NCI-H1105 treated with DMSO at 0.1 percent for 48 hours (cell line): ENCODE measurements around the gene ZFX.

ENCODE experiments used
- DNase-seq: peaks from one replicate; lab custom pipeline; 2025; lab: John Stamatoyannopoulos, UW

The ZFX gene

DNA sequence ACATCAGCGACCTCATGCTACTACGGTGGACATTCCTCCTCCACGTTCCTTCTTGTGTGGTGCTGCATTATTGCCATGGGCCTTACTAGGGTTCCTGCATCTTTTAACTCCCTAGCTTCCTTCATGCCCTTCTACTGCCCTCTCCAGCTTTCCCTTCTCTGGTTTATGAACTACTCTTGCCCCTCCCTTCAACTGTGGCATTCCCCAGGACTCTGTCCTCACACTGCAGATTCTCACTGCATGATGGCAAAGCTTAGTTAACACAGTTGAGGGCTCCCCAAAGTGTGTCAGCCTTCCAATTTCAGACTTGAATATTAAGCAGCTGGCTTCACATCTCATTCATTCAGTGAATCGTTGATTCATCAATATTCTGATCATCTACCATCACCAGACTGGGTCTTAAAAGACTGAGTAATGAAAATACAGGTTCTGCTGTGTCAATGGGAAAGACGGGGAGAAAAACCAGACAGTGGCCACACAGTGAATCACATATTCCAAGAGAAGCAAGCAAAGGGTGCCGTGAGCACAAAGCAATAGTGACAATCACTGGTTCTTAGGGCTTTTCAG, 53.0 kb downstream of the ZFX start:
- DNase-seq, result no peak

DNA sequence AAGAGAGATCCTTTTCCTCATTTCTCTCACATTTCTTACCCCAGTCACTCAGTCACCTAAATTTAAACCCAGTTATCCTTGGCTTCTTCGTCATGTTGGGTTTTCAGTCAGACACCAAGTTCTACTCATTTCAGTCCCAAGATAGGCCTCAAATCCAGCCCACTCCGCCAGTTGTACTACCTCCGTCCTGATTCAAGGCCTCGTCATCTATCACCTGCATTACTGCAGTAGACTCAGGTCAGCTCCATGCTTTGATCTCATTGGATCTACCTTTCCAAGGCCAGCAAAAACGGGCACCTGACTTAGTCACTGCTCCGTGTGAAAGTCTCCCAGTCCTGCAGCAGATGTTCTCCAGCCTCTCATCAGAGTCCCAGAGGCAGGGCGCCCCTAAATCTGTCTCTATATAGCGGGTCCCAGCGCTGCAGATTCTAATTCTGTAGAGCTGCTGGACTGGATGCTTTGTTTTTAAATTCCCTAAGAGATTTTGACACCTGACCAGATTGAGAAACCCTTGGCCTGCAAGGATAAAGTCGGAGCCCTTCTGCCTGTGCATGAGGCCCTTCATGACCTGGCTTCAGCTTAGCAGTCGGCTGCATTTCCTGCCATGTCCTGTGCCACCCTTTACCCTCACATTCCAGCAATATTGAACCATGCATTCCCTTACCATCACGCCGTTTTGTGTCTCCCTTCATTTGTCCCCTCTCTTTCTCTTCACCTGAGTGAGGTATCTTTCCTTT, 53.7 kb downstream of the ZFX start:
- no peak for DNase-seq

DNA sequence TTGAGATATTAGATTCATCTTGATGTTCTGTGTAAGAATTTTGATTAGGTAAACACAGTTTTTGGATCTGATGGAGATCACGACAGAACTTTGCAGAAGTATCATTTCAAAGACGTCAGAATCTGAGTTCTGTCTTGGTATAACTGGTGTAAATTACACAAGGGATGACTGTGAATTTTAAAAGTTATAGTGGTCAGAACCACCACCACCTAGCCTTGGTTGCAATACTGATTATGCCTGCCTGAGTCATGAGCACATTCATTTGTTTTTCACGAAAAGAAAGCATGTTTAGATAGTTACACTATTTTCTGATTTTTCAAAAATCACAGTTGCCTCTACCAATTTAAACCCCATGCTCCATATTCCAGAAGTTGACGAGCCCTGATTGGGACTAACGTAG, 54.8 kb downstream of the ZFX start:
- DNase-seq, result no peak

DNA sequence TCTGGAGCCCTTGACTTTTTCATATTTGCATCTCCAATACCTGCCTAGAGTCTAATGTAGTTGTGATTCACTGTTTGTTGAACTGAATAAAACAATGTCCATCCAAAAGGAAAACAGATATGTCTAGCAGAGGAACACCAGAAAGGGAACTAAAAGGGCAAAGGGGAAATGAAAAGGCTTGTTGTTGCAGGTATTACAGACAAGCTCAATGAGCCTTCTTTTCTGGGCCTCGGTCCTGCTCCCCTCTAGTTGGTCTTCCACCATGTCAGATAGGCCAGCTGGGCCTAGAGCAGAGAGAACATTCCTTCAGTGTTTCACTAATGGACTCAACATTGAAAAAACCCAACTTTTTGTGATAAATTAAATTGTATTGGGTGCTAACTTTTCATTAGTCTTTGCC, 55.4 kb downstream of the ZFX start:
- no peak for DNase-seq

DNA sequence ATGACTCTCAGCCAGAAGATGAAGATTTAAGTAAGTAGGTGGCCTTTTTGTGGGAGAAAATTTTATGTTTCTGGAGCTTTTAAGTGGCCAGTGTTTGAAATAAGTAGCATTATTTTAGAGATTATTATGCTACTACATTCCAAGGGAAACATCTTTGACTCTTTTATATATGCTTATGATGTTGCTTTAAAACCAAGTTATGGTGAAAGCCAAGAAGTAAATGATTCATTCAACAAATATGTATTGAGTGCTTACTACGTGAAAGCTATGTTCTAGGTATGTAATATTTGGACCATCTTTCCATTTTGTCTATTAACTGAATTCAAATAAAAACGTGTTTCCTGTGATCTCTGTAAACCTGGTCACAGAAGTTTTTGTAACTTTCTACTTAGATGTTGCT, 58.3 kb downstream of the ZFX start:
- DNase-seq, result no peak

DNA sequence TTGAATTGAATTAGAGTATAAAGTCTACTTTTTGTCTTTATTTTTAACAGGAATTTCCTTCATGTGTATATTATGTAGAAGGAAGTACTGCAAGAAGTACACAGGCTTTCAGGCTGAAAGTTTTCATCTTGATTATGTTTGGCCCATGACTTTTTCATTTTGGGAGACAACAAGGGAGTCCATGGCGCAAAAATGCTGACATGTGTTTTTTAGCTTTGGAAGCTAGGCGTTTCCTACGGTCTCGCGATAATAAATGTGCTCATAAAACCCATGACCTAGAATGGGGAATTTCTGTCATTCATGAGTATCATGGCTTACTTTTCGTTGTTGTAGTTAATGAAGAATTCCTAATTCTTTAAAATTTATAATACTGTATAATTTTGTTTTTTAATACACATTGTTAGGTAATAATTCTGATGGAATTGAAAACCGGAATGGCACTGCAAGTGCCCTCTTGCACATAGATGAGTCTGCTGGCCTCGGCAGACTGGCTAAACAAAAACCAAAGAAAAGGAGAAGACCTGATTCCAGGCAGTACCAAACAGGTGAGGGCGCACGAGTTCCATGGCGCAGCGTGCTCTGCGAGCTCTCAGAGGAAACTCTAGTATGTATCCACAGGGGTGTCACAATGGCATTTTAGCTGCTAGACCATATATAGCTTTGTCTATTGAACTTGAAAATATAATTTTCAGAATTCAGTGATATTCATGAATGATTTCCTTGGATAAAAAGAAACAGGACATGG, 59.1 kb downstream of the ZFX start:
- DNase-seq, result no peak

DNA sequence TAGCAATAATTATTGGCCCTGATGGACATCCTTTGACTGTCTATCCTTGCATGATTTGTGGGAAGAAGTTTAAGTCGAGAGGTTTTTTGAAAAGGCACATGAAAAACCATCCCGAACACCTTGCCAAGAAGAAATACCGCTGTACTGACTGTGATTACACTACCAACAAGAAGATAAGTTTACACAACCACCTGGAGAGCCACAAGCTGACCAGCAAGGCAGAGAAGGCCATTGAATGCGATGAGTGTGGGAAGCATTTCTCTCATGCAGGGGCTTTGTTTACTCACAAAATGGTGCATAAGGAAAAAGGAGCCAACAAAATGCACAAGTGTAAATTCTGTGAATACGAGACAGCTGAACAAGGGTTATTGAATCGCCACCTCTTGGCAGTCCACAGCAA, 60.7 kb downstream of the ZFX start:
- no peak for DNase-seq

DNA sequence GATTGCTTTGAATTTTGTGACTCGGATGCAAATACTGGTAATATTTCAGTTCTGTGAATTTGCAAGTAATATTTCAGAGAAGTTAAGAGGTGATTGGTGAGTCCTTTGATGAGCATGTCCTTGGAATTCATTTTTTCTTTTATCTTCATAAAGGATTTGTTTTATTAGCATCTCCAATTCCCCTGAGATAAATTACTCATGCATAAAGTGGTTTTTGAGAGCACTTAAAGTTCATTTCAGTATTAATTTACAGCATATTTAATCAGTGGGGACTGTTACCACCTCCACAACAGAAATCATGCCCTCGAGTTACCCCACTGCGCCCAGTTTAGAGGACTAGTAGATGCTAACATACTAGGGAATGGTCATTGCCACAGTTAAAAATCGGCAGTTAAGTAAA, 65.0 kb downstream of the ZFX start:
- no peak for DNase-seq

DNA sequence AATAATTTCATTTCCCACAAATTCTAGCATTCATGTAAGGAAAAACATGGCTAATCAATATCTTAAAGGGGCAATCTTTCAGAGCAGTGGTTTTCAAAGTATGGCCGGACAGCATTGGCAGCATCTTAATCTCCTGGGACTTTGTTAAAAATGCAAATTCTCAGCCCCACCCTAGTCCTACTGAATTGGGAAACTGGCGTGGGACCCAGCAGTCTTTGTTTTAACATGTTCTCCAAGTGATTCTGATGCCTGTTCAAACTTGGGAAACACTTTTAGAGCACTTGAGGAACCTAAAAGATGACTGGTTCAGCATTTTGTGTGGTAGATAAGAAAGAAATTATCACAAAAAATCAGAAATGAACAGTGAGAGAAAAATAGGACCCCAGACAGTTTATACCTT, 65.7 kb downstream of the ZFX start:
- DNase-seq, result no peak

DNA sequence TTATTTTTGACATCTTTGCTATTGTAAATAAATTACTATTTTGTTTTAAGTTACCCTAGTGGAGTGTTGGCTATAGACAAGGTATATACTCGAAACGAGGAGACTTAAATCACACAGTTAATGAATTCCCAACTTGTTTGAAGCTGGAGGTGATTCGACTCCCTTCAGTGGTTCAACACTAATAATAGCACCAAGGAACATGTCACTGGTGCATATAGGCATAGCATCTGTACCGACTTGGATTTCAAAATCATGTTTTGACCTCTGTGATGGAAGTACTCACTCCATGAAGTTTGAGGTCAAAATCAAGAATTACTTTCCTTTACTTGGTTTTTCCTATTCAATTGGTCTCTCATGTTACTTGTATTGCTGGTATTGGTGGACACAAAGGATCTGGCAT, 66.5 kb downstream of the ZFX start:
- DNase-seq, result no peak

DNA sequence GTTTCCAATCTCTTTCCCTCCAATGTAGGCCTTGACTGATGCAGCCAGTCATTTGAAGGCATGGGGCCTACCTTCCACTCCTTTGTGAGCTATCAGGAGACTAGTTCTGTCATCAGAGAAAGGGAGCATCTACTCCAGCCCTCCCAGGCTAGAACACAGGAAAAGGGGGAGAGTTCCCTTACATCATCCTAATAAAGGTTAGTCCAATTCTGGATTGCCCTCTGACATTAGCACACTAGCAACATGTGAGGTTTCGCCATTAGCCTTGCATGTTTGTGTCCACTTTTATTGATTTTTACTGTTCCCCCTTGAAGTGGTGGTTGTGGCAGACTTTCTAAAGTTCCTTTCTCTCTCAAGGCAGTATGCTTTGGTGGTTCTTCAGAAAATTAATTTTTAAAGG, 67.3 kb downstream of the ZFX start:
- DNase-seq, result no peak

DNA sequence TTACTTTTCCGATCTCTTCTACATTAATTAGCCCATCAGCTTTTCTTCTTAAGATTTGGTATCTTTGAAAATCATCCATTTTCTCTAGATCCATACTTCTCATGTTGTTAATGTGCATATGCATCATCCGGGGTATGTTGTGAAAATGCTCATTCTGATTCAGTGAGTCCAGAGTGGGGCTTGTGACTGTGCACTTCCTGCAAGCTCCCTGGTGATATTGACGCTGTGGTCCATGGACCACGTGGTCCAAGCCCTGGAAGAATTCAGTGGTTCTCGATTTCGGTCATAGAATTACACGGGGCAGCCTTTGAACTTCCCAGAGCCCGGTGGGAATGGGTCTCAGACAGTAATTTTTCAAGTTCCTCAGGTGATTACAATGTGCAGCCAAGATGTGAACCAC, 69.8 kb downstream of the ZFX start:
- no peak for DNase-seq

DNA sequence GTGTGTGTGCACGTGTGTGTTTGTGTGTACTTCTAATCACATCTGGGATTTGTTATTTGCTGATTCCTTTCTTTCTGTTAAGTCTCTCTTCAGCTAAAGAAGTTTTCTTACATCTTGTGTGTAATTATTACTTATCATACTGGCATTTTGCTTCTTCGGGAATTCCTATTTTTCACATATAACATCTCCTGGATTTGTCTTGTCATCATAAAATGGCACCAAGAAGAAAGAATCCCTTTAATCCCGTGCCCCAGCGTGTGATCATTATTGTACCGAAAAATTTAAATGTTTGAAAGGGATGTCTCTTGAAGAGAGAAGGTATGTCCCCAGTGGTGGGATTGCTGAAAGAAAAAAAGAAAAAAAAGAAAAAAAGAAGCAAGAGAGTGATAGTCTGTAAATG, 72.3 kb downstream of the ZFX start:
- no peak for DNase-seq

DNA sequence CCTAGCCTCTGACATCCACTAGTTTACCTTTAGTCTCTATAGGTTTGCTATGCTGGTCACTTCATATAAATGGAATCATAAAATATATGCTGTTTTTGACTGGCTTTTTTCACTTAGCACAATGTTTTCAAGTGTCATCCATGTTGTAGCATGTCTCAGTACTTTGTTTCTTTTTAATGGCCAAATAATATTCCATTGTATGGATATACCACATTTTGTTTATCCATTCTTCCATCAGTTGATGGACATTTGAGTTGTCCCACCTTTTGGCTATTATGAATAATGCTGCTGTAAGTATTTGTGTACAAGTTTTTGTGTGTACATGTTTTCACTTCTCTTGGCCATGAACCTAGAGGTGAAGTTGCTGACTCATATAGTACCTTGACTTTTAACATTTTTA, 75.7 kb downstream of the ZFX start:
- no peak for DNase-seq

DNA sequence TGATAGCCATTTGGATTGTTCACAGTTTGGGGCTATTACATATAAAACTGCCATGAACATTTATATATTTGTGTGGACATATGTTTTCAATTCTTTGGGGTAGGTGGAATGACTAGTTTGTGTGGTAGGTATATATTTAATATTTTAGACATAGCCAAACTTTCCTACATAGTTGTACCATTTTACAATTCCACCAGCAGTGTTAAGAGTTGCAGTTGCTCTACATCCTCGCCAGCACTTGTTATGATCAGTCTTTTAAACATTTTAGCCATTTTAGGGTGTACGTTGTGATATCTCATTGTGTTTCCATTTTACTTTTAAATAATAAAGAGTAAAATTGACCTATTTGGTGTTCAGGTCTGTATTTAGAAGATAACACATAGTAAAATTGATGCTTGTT, 76.6 kb downstream of the ZFX start:
- no peak for DNase-seq

DNA sequence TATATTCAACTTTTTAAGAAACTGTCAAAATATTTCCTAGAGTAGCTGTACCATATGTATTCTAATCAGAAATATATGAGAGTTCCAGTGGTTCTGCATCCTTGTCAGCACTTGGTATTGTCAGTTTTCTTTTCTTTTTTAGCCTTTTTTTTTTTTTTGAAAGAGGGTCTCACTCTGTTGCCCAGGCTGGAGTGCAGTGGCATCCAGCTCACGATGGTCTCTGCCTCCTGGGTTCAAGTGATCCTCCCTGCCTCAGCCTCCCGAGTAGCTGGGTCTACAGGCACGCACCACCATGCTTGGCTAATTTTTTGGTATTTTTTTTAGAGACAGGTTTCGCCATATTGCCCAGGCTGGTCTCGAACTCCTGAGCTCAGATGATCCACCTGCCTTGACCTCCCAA, 79.1 kb downstream of the ZFX start:
- DNase-seq, result no peak

DNA sequence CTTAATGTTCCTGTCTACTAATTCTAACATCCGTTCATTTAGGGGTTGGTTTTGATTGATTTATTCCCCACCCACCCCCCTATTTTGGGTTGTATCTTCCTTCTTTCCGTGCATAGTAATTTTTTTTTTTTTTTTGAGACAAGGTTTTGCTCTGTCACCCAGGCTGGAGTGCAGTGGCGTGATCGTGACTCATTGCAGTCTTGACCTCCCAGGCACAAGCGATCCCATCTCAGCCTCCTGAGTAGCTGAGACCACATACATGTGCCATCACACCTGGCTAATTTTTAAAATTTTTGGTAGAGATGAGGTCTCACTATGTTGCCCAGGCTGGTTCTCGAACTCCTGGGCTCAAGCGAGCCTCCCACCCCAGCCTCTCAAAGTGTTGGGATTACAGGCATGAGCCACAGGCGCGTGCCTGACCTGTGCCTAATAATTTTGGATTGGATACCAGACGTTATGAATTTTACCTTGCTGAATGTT, 79.9 kb downstream of the ZFX start:
- no peak for DNase-seq

DNA sequence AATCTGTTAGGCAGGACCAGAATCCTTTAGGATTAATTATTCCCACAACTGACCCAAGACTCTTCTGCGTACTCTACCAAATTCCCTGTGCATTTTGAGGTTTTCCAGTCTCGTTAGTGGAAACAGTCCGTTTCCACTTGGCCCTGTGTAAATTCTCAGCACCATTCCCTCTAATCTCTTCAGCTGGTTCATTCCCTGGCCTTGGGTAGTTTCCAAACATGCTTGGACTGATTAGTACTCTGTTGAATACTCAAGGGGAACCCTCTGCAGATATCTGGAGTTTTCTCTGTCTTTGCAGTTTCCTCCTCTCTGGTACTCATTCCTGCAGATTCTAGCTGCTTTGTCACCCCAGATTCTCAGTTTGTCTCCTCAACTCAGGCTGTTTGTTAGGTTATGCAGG, 80.4 kb downstream of the ZFX start:
- DNase-seq, result no peak

DNA sequence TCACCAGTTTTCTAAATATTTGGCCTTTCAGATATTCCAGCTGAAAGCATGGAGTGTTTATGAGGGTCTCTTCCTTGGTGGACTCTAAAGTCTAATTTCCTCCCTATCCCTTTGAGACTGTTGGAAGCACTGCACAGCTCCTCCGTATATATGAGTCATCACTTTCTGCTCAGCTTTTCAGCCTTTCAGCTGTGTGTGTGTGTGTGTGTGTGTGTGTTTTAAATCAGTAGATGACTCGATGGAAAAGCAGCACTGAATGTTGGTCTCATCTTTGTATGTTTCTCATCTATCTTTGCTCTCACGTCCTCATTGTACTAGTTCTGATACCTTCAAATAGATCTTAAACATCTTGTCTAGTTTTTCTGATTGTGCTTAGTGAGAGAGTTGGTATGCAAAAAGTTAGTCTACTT, 81.6 kb downstream of the ZFX start:
- DNase-seq, result no peak

DNA sequence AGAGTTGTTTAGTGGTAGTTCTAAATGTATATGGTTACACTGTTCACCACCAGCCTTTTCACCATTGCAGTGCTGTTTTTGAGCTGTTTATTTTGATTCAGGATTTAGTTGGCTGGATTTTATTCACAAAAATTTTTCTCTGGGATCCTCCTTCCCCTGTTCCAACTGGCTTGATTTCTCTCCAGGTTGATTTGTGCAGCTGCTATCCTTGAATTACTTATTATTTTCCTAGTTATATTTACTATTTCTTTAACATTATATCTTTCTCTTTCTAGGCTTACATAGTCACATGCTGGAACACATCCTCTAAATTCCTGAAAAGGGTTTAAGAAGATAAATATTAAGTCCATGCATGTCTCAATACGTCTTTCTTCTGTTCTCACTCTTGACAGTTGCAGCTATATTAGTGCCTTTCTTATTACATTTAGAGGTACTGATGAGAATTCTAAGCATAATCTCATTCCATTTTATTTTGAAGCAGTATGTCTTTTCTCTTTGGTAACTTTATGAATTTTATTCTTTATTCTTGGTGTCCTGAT, 82.2 kb downstream of the ZFX start:
- no peak for DNase-seq

DNA sequence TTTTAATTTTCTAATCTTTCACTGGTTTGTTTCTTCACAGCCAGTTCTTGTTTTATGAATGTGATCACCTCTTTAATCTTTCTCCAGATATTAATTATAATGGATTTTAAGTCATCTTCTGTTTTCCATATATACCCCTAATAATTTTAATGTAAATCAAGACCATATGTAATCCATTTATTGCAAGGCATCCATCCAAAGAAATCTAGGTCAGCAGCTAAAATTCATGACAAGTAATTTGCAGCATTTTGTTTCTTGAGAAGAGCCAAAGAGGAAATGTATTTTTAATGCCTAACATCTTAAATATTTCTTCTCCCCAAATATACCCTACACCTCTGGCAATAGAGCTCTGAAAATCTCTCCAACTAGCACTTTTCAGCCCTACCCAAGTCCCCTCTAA, 83.3 kb downstream of the ZFX start:
- DNase-seq, result no peak

DNA sequence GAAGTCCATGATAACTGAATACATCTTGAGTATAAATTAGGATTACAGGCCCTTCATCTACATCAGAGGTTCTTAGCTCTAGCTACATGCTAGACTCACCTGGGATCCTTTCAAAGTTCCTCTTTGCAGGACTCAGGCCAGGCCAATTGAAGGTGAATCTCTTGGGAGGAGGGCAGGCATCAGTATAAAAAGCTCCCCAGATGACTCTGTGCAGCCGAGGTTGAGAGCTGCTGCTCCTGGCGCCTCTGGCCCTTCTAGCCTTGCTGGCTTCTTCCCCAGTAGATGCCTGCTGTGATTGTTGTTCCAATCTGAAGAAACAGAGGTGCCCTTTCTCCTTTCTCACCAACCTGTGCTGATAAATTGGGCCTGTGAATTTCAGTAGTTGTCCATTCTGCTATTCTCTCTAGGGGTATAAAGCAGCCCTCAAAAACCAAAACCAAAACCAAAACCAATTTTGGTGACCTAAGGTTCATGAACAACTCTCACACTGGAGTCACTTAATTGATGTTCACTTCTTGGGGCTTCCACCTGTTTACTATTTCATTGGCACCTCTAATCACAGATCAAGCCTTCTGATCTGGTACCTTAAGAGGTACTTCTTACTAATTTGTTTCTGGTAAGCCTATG, 85.7 kb downstream of the ZFX start:
- no peak for DNase-seq
